Measurements from ENCODE around the gene FCN2.

- no peak for TF ChIP-seq POLR2A (IDR thresholded peaks at IDR 0.05)
- TF ChIP-seq CTCF (IDR thresholded peaks at IDR 0.05): no peak
These were observed 24.7 kb upstream of the FCN2 start for GRCh38 chr9:134855900-134856377.

All from Peyer's patch (tissue), 4 donors.